H9 (cell line): Measurements from ENCODE around the gene PCDHGB1. TPM values are rescaled to one million over a fixed set of nuclear protein-coding genes. Genes with fewer than 3 reads are reported as not detected.
"Not testable (repeated sequence)": the region's sequence is repeated elsewhere in the genome, so short reads cannot be mapped to it uniquely, and the experiment has no call there.

Experiments
- DNase-seq: peaks from one replicate; pipeline ENCODE4 v3.0.0-alpha.2; 2017
- H2AFZ ChIP-seq: one replicate; pipeline ENCODE4 v1.6.1; 2013; ENCODE audit warnings: mild to moderate bottlenecking, low read length, control low read depth, moderate library complexity
- H2AK5ac ChIP-seq: 2 replicates; pipeline ENCODE4 v1.6.1; 2013; ENCODE audit warnings: low read length, control low read depth, mixed read lengths; ENCODE audit not compliant: insufficient read length
- H2BK120ac ChIP-seq: one replicate; pipeline ENCODE4 v1.6.1; 2013; ENCODE audit warnings: low read depth, mild to moderate bottlenecking, low read length, control low read depth, inconsistent platforms; ENCODE audit not compliant: poor library complexity, severe bottlenecking
- H2BK12ac ChIP-seq: 2 replicates; pipeline ENCODE4 v1.6.1; 2013; ENCODE audit warnings: low read length, control low read depth, mixed read lengths, low read depth; ENCODE audit not compliant: insufficient read length
- H2BK15ac ChIP-seq: 2 replicates; pipeline ENCODE4 v1.6.1; 2013; ENCODE audit warnings: low read depth, low read length, control low read depth
- H2BK20ac ChIP-seq: one replicate; pipeline ENCODE4 v1.6.1; 2013; ENCODE audit warnings: low read depth, mild to moderate bottlenecking, low read length, control low read depth, inconsistent platforms; ENCODE audit not compliant: poor library complexity, severe bottlenecking
- H2BK5ac ChIP-seq: 2 replicates; pipeline ENCODE4 v1.6.1; 2013; ENCODE audit warnings: low read length, control low read depth, mixed read lengths; ENCODE audit not compliant: insufficient read length
- H3K14ac ChIP-seq: 2 replicates; pipeline ENCODE4 v1.6.1; 2013; ENCODE audit warnings: low read length, control low read depth; ENCODE audit not compliant: insufficient read depth
- H3K18ac ChIP-seq: 2 replicates; pipeline ENCODE4 v1.6.1; 2013; ENCODE audit warnings: low read depth, mild to moderate bottlenecking, mixed read lengths, low read length, control low read depth; ENCODE audit not compliant: insufficient read length
- H3K23ac ChIP-seq: 2 replicates; pipeline ENCODE4 v1.6.1; 2013; ENCODE audit warnings: low read length, control low read depth, mixed read lengths, low read depth; ENCODE audit not compliant: insufficient read length
- H3K23me2 ChIP-seq: 2 replicates; pipeline ENCODE4 v1.6.1; 2013; ENCODE audit warnings: low read depth, mild to moderate bottlenecking, mixed read lengths, low read length, control low read depth; ENCODE audit not compliant: insufficient read length, poor library complexity, severe bottlenecking
- H3K27ac ChIP-seq: 2 replicates; pipeline ENCODE4 v1.5.1; 2013; ENCODE audit warnings: low read length, control low read depth, mixed read lengths, low read depth; ENCODE audit not compliant: insufficient read length
- H3K27me3 ChIP-seq: 2 replicates; pipeline ENCODE4 v1.6.1; 2013; ENCODE audit warnings: low read length, control low read depth, inconsistent platforms; ENCODE audit not compliant: insufficient read depth
- H3K4ac ChIP-seq: 2 replicates; pipeline ENCODE4 v1.6.1; 2013; ENCODE audit warnings: low read depth, mild to moderate bottlenecking, control low read depth, inconsistent platforms, low read length, moderate library complexity
- H3K4me1 ChIP-seq: 2 replicates; pipeline ENCODE4 v1.6.1; 2013; ENCODE audit warnings: low read length, control low read depth, inconsistent platforms; ENCODE audit not compliant: insufficient read depth
- H3K4me2 ChIP-seq: 2 replicates; pipeline ENCODE4 v1.6.1; 2013; ENCODE audit warnings: low read length, control low read depth, mixed read lengths; ENCODE audit not compliant: insufficient read length, insufficient read depth
- H3K56ac ChIP-seq: 2 replicates; pipeline ENCODE4 v1.6.1; 2013; ENCODE audit warnings: low read depth, mild to moderate bottlenecking, mixed read lengths, low read length, control low read depth; ENCODE audit not compliant: insufficient read length
- H3K79me1 ChIP-seq: 2 replicates; pipeline ENCODE4 v1.6.1; 2013; ENCODE audit warnings: low read depth, mild to moderate bottlenecking, moderate library complexity, low read length, control low read depth, inconsistent platforms; ENCODE audit not compliant: insufficient read depth, poor library complexity, severe bottlenecking
- H3K79me2 ChIP-seq: 2 replicates; pipeline ENCODE4 v1.6.1; 2013; ENCODE audit warnings: low read length, control low read depth, inconsistent platforms; ENCODE audit not compliant: insufficient read depth
- H3K9ac ChIP-seq: 2 replicates; pipeline ENCODE4 v1.6.1; 2013; ENCODE audit warnings: low read length, control low read depth, mixed read lengths; ENCODE audit not compliant: insufficient read length; ENCODE audit errors: extremely low read depth
- H3K9me3 ChIP-seq: one replicate; pipeline ENCODE4 v1.6.1; 2013; ENCODE audit warnings: low read depth, low read length, inconsistent platforms; ENCODE audit not compliant: control insufficient read depth
- H3T11ph ChIP-seq: one replicate; pipeline ENCODE4 v1.6.1; 2013; ENCODE audit warnings: mild to moderate bottlenecking, low read length, control low read depth, inconsistent platforms
- H4K20me1 ChIP-seq: one replicate; pipeline ENCODE4 v1.6.1; 2013; ENCODE audit not compliant: control insufficient read depth, insufficient read length, insufficient read depth
- H4K5ac ChIP-seq: 2 replicates; pipeline ENCODE4 v1.6.1; 2013; ENCODE audit warnings: low read depth, mild to moderate bottlenecking, mixed read lengths, low read length, control low read depth; ENCODE audit not compliant: insufficient read length
- H4K8ac ChIP-seq: replicated peaks from 2 replicates; pipeline ENCODE4 v1.6.1; 2013; ENCODE audit warnings: low read length, control low read depth, mixed read lengths, low read depth; ENCODE audit not compliant: insufficient read length
- H4K91ac ChIP-seq: 2 replicates; pipeline ENCODE4 v1.6.1; 2013; ENCODE audit warnings: low read depth, mild to moderate bottlenecking, moderate library complexity, mixed read lengths, low read length, control low read depth; ENCODE audit not compliant: insufficient read length
- H3K27ac Mint-ChIP-seq, 3 experiments: 2 replicates in 2 of 3; 3 replicates in 1 of 3; pipeline ENCODE4 v1.8.0; 2020 to 2021; ENCODE audit warnings: mixed read lengths in 3 of 3, mild to moderate bottlenecking in 1 of 3, moderate library complexity in 1 of 3
- H3K27me3 Mint-ChIP-seq: 2 replicates; pipeline ENCODE4 v1.8.0; 2021; ENCODE audit warnings: low read depth, mild to moderate bottlenecking, moderate library complexity, mixed read lengths
- H3K36me3 Mint-ChIP-seq, 3 experiments: 2 replicates in 2 of 3; 3 replicates in 1 of 3; pipeline ENCODE4 v1.8.0; 2020 to 2021; ENCODE audit warnings: low read depth in 3 of 3, mixed read lengths in 3 of 3; ENCODE audit not compliant: insufficient read depth in 1 of 3
- H3K4me1 Mint-ChIP-seq, 2 experiments: 2 replicates each; pipeline ENCODE4 v1.8.0; 2020; ENCODE audit warnings: mixed read lengths in 2 of 2
- H3K4me3 Mint-ChIP-seq, 2 experiments: 2 replicates in 1 of 2; 3 replicates in 1 of 2; pipeline ENCODE4 v1.8.0; 2020 to 2021; ENCODE audit warnings: mild to moderate bottlenecking in 2 of 2, mixed read lengths in 2 of 2, moderate library complexity in 1 of 2
- H3K9me3 Mint-ChIP-seq, 2 experiments: 2 replicates in 1 of 2; 3 replicates in 1 of 2; pipeline ENCODE4 v1.8.0; 2020; ENCODE audit warnings: mild to moderate bottlenecking in 2 of 2, mixed read lengths in 2 of 2, moderate library complexity in 1 of 2
- CTCF ChIP-seq: fragments of 200-600 bp; sonication (generic); conservative IDR thresholded peaks from 3 replicates; pipeline ENCODE4 v1.8.0; 2021; ENCODE audit warnings: antibody characterized with exemption, mild to moderate bottlenecking
- WGBS: extraction: QIAGEN DNeasy Blood & Tissue Kit; methylation state at CpG from one replicate; pipeline ENCODE4 v1.1.7; 2013; ENCODE audit warnings: missing lambda C conversion rate, low lambda C conversion rate, mixed read lengths; ENCODE audit not compliant: insufficient read length; ENCODE audit errors: extremely low coverage; 5-methylcytosine and 5-hydroxymethylcytosine counted together
- total RNA-seq: library from RNA; stranded (reverse); gene quantifications from 2 replicates; pipeline ENCODE4 v1.2.1, GENCODE V29; 2021

The PCDHGB1 gene
- total RNA-seq, 1 experiment from 2014 or later, result 5.0 TPM

GRCh38 chr5:141387557-141388311 lies 37.8 kb downstream of the PCDHGB1 start, which contains the start of gene PCDHGB4:
PCDHGB4 (plus strand) TSS chr5:141387698; CDS start chr5:141387885, 187 bp downstream.
- peaks cover 25 to 62% (median 43%) of the 10 kb centered on the region in 3 experiments for H3K36me3 Mint-ChIP-seq

More at GRCh38 chr5:141387557-141388311, 37.8 kb downstream of the PCDHGB1 start, which contains the start of gene PCDHGB4:
- H3K79me2 ChIP-seq, H3T11ph ChIP-seq, H4K91ac ChIP-seq, H3K4ac ChIP-seq, H3K4me1 Mint-ChIP-seq, H2BK20ac ChIP-seq, H4K8ac ChIP-seq, H2BK120ac ChIP-seq, H2BK12ac ChIP-seq, H3K27ac Mint-ChIP-seq, H2BK15ac ChIP-seq, H2AFZ ChIP-seq, H3K27me3 ChIP-seq, H3K79me1 ChIP-seq, H3K27ac ChIP-seq, H2BK5ac ChIP-seq, H4K20me1 ChIP-seq, H3K23me2 ChIP-seq, H4K5ac ChIP-seq, H3K14ac ChIP-seq, H3K4me1 ChIP-seq, H2AK5ac ChIP-seq, H3K23ac ChIP-seq, H3K56ac ChIP-seq: not testable (repeated sequence)
- Mint-ChIP-seq H3K27me3 (peaks cover 15% of the 10 kb centered on the region), H3K9me3 (peaks cover 69 to 74% of the 10 kb centered on the region in 2 experiments), H3K4me3 (peak within 1 kb of the TSS in 1 of 2 experiments; percentile 71; a peak in 2 of 5 replicates)
- H3K9me3 ChIP-seq, result peaks cover 42% of the 10 kb centered on the region
- H3K18ac ChIP-seq, result peak within 1 kb of the TSS; percentile 33
- no CpG with 5 or more reads among the region's 40 CpGs for WGBS
- TF ChIP-seq CTCF, result peak; percentile 72
- peak; percentile 76 for DNase-seq
- peak within 1 kb of the TSS; percentile 15 for H3K9ac ChIP-seq
- H3K4me2 ChIP-seq, result peak within 1 kb of the TSS; percentile 51
